GM04504 (cell line): ENCODE results near the gene BCO2.
"Not testable (repeated sequence)": the region's sequence is repeated elsewhere in the genome, so short reads cannot be mapped to it uniquely, and the experiment has no call there.

Experiments
- DNase-seq: peaks from one replicate; pipeline ENCODE4 v3.0.0-alpha.2; 2012; ENCODE audit warnings: low read depth

Gene BCO2

GRCh38 chr11:112174789-112175598 lies at the start of gene BCO2:
BCO2 (plus strand) TSS chr11:112175512; CDS start chr11:112175602, 90 bp downstream.
- no peak for DNase-seq

GRCh38 chr11:112127056-112127455 lies 48.3 kb upstream of the BCO2 start:
- DNase-seq = no peak

GRCh38 chr11:112128483-112129121 lies 46.7 kb upstream of the BCO2 start:
- DNase-seq = peak; percentile 77

GRCh38 chr11:112129656-112130055 lies 45.7 kb upstream of the BCO2 start:
- no peak for DNase-seq

GRCh38 chr11:112132737-112133136 lies 42.6 kb upstream of the BCO2 start:
- no peak for DNase-seq

- no peak for DNase-seq
Measured at GRCh38 chr11:112134473-112134872, 40.8 kb upstream of the BCO2 start.

GRCh38 chr11:112143597-112143996 lies 31.7 kb upstream of the BCO2 start:
- no peak for DNase-seq

GRCh38 chr11:112150517-112150916 lies 24.8 kb upstream of the BCO2 start:
- no peak for DNase-seq

GRCh38 chr11:112156153-112156955 lies 19.0 kb upstream of the BCO2 start:
- DNase-seq = no peak

GRCh38 chr11:112156956-112157766 lies 18.2 kb upstream of the BCO2 start:
- peak; percentile 98 for DNase-seq

GRCh38 chr11:112159098-112160065 lies 15.9 kb upstream of the BCO2 start:
- DNase-seq = no peak

GRCh38 chr11:112160091-112160848 lies 15.0 kb upstream of the BCO2 start:
- DNase-seq = no peak

- DNase-seq = no peak
Measured at GRCh38 chr11:112161012-112161411, 14.3 kb upstream of the BCO2 start.

GRCh38 chr11:112162200-112162599 lies 13.1 kb upstream of the BCO2 start:
- DNase-seq = not testable (repeated sequence)

- no peak for DNase-seq
Measured at GRCh38 chr11:112162761-112163546, 12.4 kb upstream of the BCO2 start.

GRCh38 chr11:112163875-112164685 lies 11.2 kb upstream of the BCO2 start, which contains the start of gene IL18:
IL18 (minus strand) TSS chr11:112164094; CDS start chr11:112155053, 9,041 bp downstream.
- no peak for DNase-seq

GRCh38 chr11:112165049-112165448 lies 10.3 kb upstream of the BCO2 start:
- DNase-seq = no peak

- no peak for DNase-seq
Measured at GRCh38 chr11:112166562-112166961, 8.8 kb upstream of the BCO2 start.
